MM.1S (cell line): ENCODE measurements around the gene USP20.

Experiments
- DNase-seq: peaks from one replicate; pipeline ENCODE4 v3.0.0-alpha.2; 2015
- H2AFZ ChIP-seq: fragments of 300-600 bp; sonication (generic); 2 replicates; pipeline ENCODE4 v1.6.0; 2016; ENCODE audit warnings: antibody characterized with exemption, low read length
- H3F3A ChIP-seq: fragments of 300-600 bp; sonication (generic); 2 replicates; pipeline ENCODE4 v1.6.1; 2016; ENCODE audit warnings: mild to moderate bottlenecking, antibody characterized with exemption, low read length, moderate library complexity, mixed read lengths; ENCODE audit not compliant: insufficient read depth
- H3K27ac ChIP-seq: fragments of 300-600 bp; sonication (generic); 2 replicates; pipeline ENCODE4 v1.5.1; 2016; ENCODE audit warnings: mild to moderate bottlenecking, low read length
- H3K27me3 ChIP-seq: fragments of 300-600 bp; sonication (generic); replicated peaks from 2 replicates; pipeline ENCODE4 v1.6.0; 2016; ENCODE audit warnings: low read length; ENCODE audit not compliant: insufficient read depth
- H3K36me3 ChIP-seq: fragments of 300-600 bp; sonication (generic); replicated peaks from 2 replicates; pipeline ENCODE4 v1.6.1; 2016; ENCODE audit warnings: mild to moderate bottlenecking, low read length, mixed read lengths; ENCODE audit not compliant: insufficient read depth
- H3K4me1 ChIP-seq: fragments of 300-600 bp; sonication (generic); 2 replicates; pipeline ENCODE4 v1.6.1; 2016; ENCODE audit warnings: low read length, mixed read lengths
- H3K4me2 ChIP-seq: fragments of 300-600 bp; sonication (generic); 2 replicates; pipeline ENCODE4 v1.6.0; 2016; ENCODE audit warnings: low read depth, low read length
- H3K4me3 ChIP-seq: fragments of 300-600 bp; sonication (generic); 2 replicates; pipeline ENCODE4 v1.5.1; 2016; ENCODE audit warnings: low read length, mixed read lengths
- H3K79me2 ChIP-seq: fragments of 300-600 bp; sonication (generic); 2 replicates; pipeline ENCODE4 v1.6.1; 2016; ENCODE audit warnings: mixed run types, low read length, mixed read lengths
- H3K9ac ChIP-seq: fragments of 300-600 bp; sonication (generic); 2 replicates; pipeline ENCODE4 v1.6.1; 2016; ENCODE audit warnings: low read length, mixed read lengths
- H3K9me2 ChIP-seq: fragments of 300-600 bp; sonication (generic); replicated peaks from 2 replicates; pipeline ENCODE4 v1.6.1; 2016; ENCODE audit warnings: mild to moderate bottlenecking, low read length, mixed read lengths; ENCODE audit not compliant: insufficient read depth
- H3K9me3 ChIP-seq: fragments of 300-600 bp; sonication (generic); replicated peaks from 2 replicates; pipeline ENCODE4 v1.6.1; 2016; ENCODE audit warnings: mild to moderate bottlenecking, low read length, mixed read lengths; ENCODE audit not compliant: insufficient read depth
- H4K20me1 ChIP-seq: fragments of 300-600 bp; sonication (generic); 2 replicates; pipeline ENCODE4 v1.6.1; 2016; ENCODE audit warnings: mild to moderate bottlenecking, low read length, moderate library complexity, mixed read lengths; ENCODE audit not compliant: insufficient read depth
- CTCF ChIP-seq: fragments of 300-600 bp; sonication (generic); IDR thresholded peaks from 2 replicates; pipeline ENCODE4 v1.5.1; 2016; ENCODE audit warnings: antibody characterized with exemption, low read length, mixed read lengths
- EZH2 ChIP-seq: fragments of 300-600 bp; sonication (generic); optimal IDR thresholded peaks from 2 replicates; pipeline ENCODE3; 2017; ENCODE audit warnings: low read depth, mild to moderate bottlenecking, antibody characterized with exemption, low read length, mixed read lengths
- EZH2phosphoT487 ChIP-seq: fragments of 300-600 bp; sonication (generic); IDR thresholded peaks from 2 replicates; pipeline ENCODE4 v1.6.1; 2018; ENCODE audit warnings: antibody characterized with exemption, low read length

Gene USP20

GRCh38 chr9:129875181-129875611, 39.9 kb downstream of the USP20 start:
- H3K27ac ChIP-seq, result no peak overlapping the region
- DNase-seq, result no peak
- H3K4me3 ChIP-seq, result no peak overlapping the region
- no peaks in the 10 kb centered on the region for H3K79me2 ChIP-seq
- no peaks in the 10 kb centered on the region for H4K20me1 ChIP-seq
- H3K4me2 ChIP-seq, result no peak overlapping the region
- H3K4me1 ChIP-seq, result no peaks in the 10 kb centered on the region
- no peaks in the 10 kb centered on the region for H3K9me2 ChIP-seq
- H3K36me3 ChIP-seq, result no peaks in the 10 kb centered on the region
- H3F3A ChIP-seq, result no peaks in the 10 kb centered on the region
- no peak overlapping the region for H2AFZ ChIP-seq
- no peak overlapping the region for H3K9ac ChIP-seq
- H3K9me3 ChIP-seq, result no peaks in the 10 kb centered on the region
- TF ChIP-seq EZH2 (no peak), CTCF (no peak), EZH2phosphoT487 (no peak)
- no peaks in the 10 kb centered on the region for H3K27me3 ChIP-seq

DNA sequence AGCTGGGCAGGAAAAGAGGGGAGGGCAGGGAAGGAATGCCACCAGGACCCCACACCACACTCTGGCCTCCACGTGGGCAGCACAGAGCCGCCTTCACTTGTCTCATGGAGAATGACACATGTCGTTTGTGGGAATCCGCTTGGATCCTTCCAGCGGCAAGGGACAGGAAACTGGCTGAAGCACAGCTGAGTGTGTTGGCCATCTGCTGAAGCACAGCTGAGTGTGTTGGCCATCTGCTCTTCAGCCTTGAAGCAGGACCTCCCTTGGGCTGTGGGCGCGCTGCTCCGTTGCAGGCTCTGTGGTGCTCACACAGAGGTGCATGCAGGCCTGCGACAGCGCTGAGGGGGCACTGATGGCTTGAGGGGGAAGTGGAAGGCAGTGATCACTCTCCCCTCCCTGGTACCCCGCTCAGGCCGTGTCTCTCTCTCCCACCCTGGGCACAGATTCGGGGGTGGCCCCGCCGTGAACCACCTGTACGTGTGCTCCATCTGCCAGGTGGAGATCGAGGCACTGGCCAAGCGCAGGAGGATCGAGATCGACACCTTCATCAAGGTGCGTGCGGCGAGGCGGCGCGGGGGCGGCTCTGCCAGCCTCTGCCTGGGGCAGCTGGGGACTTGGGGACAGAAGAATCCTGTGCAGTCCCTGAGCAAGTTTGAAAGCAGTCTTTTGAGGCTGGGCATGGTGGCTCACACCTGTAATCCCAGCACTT, 40.6 kb downstream of the USP20 start:
- H3K9me3 ChIP-seq, result no peaks in the 10 kb centered on the region
- no peaks in the 10 kb centered on the region for H4K20me1 ChIP-seq
- H3K27ac ChIP-seq, result no peak overlapping the region
- H2AFZ ChIP-seq, result no peak overlapping the region
- no peaks in the 10 kb centered on the region for H3F3A ChIP-seq
- H3K9ac ChIP-seq, result no peak overlapping the region
- H3K4me3 ChIP-seq, result no peak overlapping the region
- no peaks in the 10 kb centered on the region for H3K27me3 ChIP-seq
- no peak for TF ChIP-seq EZH2phosphoT487
- H3K79me2 ChIP-seq, result no peaks in the 10 kb centered on the region
- no peaks in the 10 kb centered on the region for H3K4me1 ChIP-seq
- H3K36me3 ChIP-seq, result no peaks in the 10 kb centered on the region
- no peak overlapping the region for H3K4me2 ChIP-seq
- no peaks in the 10 kb centered on the region for H3K9me2 ChIP-seq
- no peak for DNase-seq

- Histone ChIP-seq H3K27me3 (no peaks in the 10 kb centered on the region), H3K4me2 (no peak overlapping the region), H3K27ac (no peak overlapping the region), H3K9me3 (no peaks in the 10 kb centered on the region), H3K79me2 (no peaks in the 10 kb centered on the region), H3K4me3 (no peak overlapping the region), H3F3A (no peaks in the 10 kb centered on the region), H3K4me1 (no peaks in the 10 kb centered on the region), H4K20me1 (no peaks in the 10 kb centered on the region), H3K9me2 (no peaks in the 10 kb centered on the region), H3K9ac (no peak overlapping the region), H3K36me3 (no peaks in the 10 kb centered on the region), H2AFZ (no peak overlapping the region)
- DNase-seq, result no peak
- TF ChIP-seq CTCF (no peak), EZH2 (no peak), EZH2phosphoT487 (no peak)
Observed at GRCh38 chr9:129876815-129877214, 41.6 kb downstream of the USP20 start.

DNA sequence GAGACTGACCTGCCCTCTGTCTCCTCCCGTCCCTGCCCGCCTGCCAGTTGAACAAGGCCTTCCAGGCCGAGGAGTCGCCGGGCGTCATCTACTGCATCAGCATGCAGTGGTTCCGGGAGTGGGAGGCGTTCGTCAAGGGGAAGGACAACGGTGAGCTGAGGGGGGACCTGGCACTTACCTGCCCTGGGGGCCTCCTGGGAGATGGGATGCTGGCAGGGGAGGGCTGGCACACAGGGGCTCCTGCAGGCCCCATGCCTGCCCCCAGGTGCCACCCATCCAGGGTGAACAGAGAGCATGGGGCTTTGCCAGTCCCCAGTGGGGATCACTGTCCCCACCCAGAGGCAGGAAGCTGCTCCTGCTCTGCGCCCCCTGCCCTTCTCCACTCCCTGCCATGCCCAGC, 43.0 kb downstream of the USP20 start:
- H3F3A ChIP-seq, result no peaks in the 10 kb centered on the region
- no peaks in the 10 kb centered on the region for H3K4me1 ChIP-seq
- no peaks in the 10 kb centered on the region for H4K20me1 ChIP-seq
- DNase-seq, result no peak
- no peaks in the 10 kb centered on the region for H3K36me3 ChIP-seq
- no peaks in the 10 kb centered on the region for H3K9me3 ChIP-seq
- H3K27me3 ChIP-seq, result no peaks in the 10 kb centered on the region
- H3K79me2 ChIP-seq, result no peaks in the 10 kb centered on the region
- H3K9me2 ChIP-seq, result no peaks in the 10 kb centered on the region
- H3K9ac ChIP-seq, result no peak overlapping the region
- TF ChIP-seq EZH2 (no peak), EZH2phosphoT487 (no peak), CTCF (no peak)
- H2AFZ ChIP-seq, result no peak overlapping the region
- H3K4me3 ChIP-seq, result no peak overlapping the region
- no peak overlapping the region for H3K4me2 ChIP-seq
- H3K27ac ChIP-seq, result no peak overlapping the region
